ENCODE data around the gene LIN7C. TPM values are rescaled to one million over a fixed set of nuclear protein-coding genes. Genes with fewer than 3 reads are reported as not detected.

LIN7C gene
- total RNA-seq, 6 donors from 2014 or later, result 13.0 to 52.9 (median 26.2) TPM

DNA sequence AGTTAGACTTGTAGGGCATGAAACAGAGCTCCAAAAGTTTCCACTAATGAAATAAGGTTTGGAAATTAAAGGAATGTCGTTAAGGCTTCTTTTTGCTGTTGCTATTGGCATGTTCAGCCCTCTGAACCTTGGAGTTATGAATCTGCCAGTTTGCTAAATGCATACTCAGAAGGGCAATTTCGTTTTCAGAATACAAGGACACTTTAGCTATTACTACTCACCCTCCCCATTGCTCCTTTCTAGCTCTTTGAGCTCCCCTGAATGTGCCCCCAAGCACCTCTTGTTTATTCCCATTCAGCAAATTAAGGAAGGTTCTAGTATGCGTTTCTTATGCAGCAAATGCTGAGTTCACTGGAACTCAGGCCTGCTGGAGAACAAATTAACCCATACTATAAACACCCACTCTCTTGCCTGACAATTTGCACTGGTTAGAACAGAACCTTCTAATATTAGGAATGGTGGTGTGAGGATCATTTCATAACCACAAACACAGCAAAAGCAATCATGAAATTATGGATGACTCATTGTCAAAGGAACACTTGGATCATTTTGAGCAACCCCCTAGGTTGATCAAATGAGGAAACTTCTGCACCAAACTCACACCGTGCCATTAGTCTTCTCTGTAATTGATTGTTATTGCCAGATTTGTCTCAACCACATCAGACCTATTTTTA is 26.2 kb upstream of the LIN7C start:
- no peaks in the 10 kb centered on the region for H3K4me1 ChIP-seq
- no peak overlapping the region for H3K27ac ChIP-seq
- no peaks in the 10 kb centered on the region for H3K27me3 ChIP-seq
- no peak for ATAC-seq (ENCODE audit: low FRiP score in 2 of 2)
- H3K4me3 ChIP-seq, result no peak overlapping the region
- no peaks in the 10 kb centered on the region for H3K36me3 ChIP-seq
- H3K9me3 ChIP-seq, result no peaks in the 10 kb centered on the region
- no peak for DNase-seq
- WGBS, 2 donors, result 77 to 78% methylated on average over 4 of the region's 4 CpGs
- TF ChIP-seq POLR2A (IDR thresholded peaks at IDR 0.05) (no peak), EP300 (IDR thresholded peaks at IDR 0.05) (no peak), POLR2AphosphoS5 (IDR thresholded peaks at IDR 0.05) (no peak)
- TF ChIP-seq, protein P1, sequence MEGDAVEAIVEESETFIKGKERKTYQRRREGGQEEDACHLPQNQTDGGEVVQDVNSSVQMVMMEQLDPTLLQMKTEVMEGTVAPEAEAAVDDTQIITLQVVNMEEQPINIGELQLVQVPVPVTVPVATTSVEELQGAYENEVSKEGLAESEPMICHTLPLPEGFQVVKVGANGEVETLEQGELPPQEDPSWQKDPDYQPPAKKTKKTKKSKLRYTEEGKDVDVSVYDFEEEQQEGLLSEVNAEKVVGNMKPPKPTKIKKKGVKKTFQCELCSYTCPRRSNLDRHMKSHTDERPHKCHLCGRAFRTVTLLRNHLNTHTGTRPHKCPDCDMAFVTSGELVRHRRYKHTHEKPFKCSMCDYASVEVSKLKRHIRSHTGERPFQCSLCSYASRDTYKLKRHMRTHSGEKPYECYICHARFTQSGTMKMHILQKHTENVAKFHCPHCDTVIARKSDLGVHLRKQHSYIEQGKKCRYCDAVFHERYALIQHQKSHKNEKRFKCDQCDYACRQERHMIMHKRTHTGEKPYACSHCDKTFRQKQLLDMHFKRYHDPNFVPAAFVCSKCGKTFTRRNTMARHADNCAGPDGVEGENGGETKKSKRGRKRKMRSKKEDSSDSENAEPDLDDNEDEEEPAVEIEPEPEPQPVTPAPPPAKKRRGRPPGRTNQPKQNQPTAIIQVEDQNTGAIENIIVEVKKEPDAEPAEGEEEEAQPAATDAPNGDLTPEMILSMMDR (IDR thresholded peaks at IDR 0.05), result no peak

DNA sequence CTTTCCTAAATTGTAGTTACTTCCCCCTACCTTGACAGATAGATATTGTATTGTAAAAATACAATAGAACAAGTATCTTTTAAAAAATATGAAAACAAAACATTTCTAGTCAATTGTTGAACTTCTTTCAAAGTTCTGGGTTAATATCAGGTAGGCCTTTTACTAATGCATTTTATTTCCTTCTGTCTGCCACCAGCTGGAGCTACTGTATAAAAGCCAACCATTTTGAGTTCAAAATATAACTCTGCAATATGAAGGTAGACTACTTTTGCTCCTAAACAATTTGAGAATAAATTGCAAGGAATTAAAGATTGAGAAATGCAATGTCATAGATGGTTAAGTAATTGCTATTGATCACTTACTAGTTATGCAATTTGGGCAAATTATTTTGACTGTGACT is 22.1 kb upstream of the LIN7C start:
- Histone ChIP-seq H3K27ac (no peak overlapping the region), H3K36me3 (no peaks in the 10 kb centered on the region), H3K4me3 (no peak overlapping the region), H3K27me3 (no peaks in the 10 kb centered on the region), H3K4me1 (no peaks in the 10 kb centered on the region), H3K9me3 (no peaks in the 10 kb centered on the region)
- ATAC-seq (ENCODE audit: low FRiP score in 2 of 2) (no peak), DNase-seq (no peak)
- no peak for TF ChIP-seq EP300 (IDR thresholded peaks at IDR 0.05)
- no peak for TF ChIP-seq POLR2A (IDR thresholded peaks at IDR 0.05)
- no peak for TF ChIP-seq POLR2AphosphoS5 (IDR thresholded peaks at IDR 0.05)
- TF ChIP-seq, protein P1 (IDR thresholded peaks at IDR 0.05), result no peak

DNA sequence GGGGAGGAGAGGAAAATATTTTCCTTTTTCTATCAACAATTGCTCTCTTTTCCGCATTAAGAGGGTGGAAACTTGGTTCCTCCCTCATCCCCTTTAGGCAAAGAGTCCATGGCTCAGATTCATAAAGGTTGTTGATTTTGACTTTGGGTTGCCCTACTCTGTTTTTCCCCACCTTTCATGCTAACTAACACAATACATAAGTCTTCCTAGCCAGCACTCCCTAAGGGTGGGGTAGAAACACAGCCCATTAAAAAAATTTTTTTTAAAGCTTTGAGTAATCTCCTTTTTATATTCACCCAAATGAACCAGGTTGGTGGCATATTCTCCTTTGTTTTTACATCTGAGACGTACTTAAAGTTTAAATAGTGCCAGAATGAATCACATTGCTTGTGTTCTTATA is 20.0 kb upstream of the LIN7C start:
- DNase-seq (no peak), ATAC-seq (ENCODE audit: low FRiP score in 2 of 2) (no peak)
- no peaks in the 10 kb centered on the region for H3K36me3 ChIP-seq
- no peaks in the 10 kb centered on the region for H3K27me3 ChIP-seq
- 95 to 99% methylated on average over 2 of the region's 2 CpGs for WGBS, 2 donors
- no peaks in the 10 kb centered on the region for H3K9me3 ChIP-seq
- H3K27ac ChIP-seq, result no peak overlapping the region
- no peak overlapping the region for H3K4me3 ChIP-seq
- no peak for TF ChIP-seq POLR2AphosphoS5 (IDR thresholded peaks at IDR 0.05)
- no peak for TF ChIP-seq EP300 (IDR thresholded peaks at IDR 0.05)
- no peak for TF ChIP-seq POLR2A (IDR thresholded peaks at IDR 0.05)
- TF ChIP-seq, protein P1 (IDR thresholded peaks at IDR 0.05), result no peak
- H3K4me1 ChIP-seq, result no peaks in the 10 kb centered on the region

DNA sequence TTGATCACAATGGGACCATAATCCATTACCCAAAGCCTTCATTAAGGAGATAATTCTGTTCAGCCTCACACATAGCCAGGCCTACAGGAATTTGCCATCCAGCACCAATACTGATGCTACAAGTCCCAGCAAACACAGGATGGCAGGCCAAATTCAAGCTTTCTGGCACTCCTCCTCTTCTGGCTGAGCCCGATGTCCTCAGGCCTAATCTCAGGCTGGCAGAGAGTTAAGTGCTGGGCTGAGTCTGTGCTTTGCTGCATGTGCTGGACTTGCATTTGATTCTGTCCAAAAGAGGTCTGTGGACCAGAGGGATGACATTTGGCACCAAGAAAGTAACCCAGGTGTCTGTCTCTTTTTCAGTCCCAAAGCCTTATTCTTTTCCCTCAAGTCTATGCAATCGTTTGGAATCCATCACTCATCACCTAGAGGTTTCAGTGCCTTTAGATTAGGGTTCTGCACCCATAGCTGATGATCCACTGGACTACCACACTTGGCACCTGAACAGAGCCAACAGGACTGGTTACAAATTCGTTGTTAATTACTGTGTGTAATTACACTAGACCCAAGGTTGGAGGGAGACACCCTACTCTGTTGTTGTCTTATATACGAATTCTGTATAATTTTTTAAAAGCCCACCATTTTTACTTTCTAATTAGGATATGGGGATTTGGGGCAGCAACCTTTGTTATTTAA is 19.4 kb upstream of the LIN7C start:
- DNase-seq (no peak), ATAC-seq (ENCODE audit: low FRiP score in 2 of 2) (no peak)
- WGBS, 2 donors, result 75 to 82% methylated on average over 3 to 4 of the region's 4 CpGs
- Histone ChIP-seq H3K27me3 (no peaks in the 10 kb centered on the region), H3K9me3 (no peaks in the 10 kb centered on the region), H3K27ac (no peak overlapping the region), H3K36me3 (no peaks in the 10 kb centered on the region), H3K4me1 (no peaks in the 10 kb centered on the region), H3K4me3 (no peak overlapping the region)
- TF ChIP-seq, protein P1 (IDR thresholded peaks at IDR 0.05), result no peak
- no peak for TF ChIP-seq EP300 (IDR thresholded peaks at IDR 0.05)
- no peak for TF ChIP-seq POLR2AphosphoS5 (IDR thresholded peaks at IDR 0.05)
- no peak for TF ChIP-seq POLR2A (IDR thresholded peaks at IDR 0.05)
